SK-N-SH (cell line): Measurements from ENCODE around the gene KRT81. TPM values are rescaled to one million over a fixed set of nuclear protein-coding genes. Genes with fewer than 3 reads are reported as not detected.

ENCODE experiments used
- CTCF ChIA-PET: fragments of 300-600, 350-600 bp; formaldehyde crosslinking; extraction: SDS; loops from one replicate; lab custom pipeline; 2021; lab: Yijun Ruan, JAX
- POLR2A ChIA-PET: fragments of 350-600 bp; sonication (Branson Sonifier 250); formaldehyde crosslinking; extraction: SDS; loops from one replicate; lab custom pipeline; 2020; ENCODE audit warnings: antibody characterized with exemption, inconsistent platforms; lab: Yijun Ruan, JAX
- DNase-seq: peaks from one replicate; pipeline ENCODE4 v3.0.0; 2012
- H2AFZ ChIP-seq: fragments of 200-600 bp; sonication (generic); 2 replicates; pipeline ENCODE4 v1.8.1; 2016; ENCODE audit warnings: antibody characterized with exemption, mild to moderate bottlenecking, low read depth
- H3F3A ChIP-seq: fragments of 200-600 bp; sonication (generic); replicated peaks from 2 replicates; pipeline ENCODE3; 2016; ENCODE audit warnings: antibody characterized with exemption, mild to moderate bottlenecking; ENCODE audit not compliant: insufficient read depth
- H3K27ac ChIP-seq, 2 experiments: fragments of 200-500 bp in 1 of 2; fragments of 200-600 bp in 1 of 2; sonication (Bioruptor generic) in 1 of 2; sonication (generic), shearing (Covaris generic) in 1 of 2; 2 replicates each; pipeline versions ENCODE4 v1.5.1 to v1.6.1; 2014 to 2016; ENCODE audit warnings: low read depth in 2 of 2, inconsistent platforms in 1 of 2, low read length in 1 of 2, mild to moderate bottlenecking in 1 of 2, mixed read lengths in 1 of 2
- H3K27me3 ChIP-seq: fragments of 200-600 bp; sonication (generic), shearing (Covaris generic); 2 replicates; pipeline ENCODE4 v1.6.1; 2016; ENCODE audit warnings: mixed run types; ENCODE audit not compliant: insufficient read depth
- H3K36me3 ChIP-seq, 2 experiments: fragments of 200-500 bp in 1 of 2; fragments of 200-600 bp in 1 of 2; sonication (Bioruptor generic) in 1 of 2; sonication (generic) in 1 of 2; replicated peaks in 1 of 2; 2 replicates each; pipeline versions ENCODE3 to v1.5.1; 2014 to 2016; ENCODE audit warnings: low read length in 1 of 2, mild to moderate bottlenecking in 1 of 2; ENCODE audit not compliant: insufficient read depth in 2 of 2, control insufficient read depth in 1 of 2
- H3K4me1 ChIP-seq, 2 experiments: fragments of 200-500 bp in 1 of 2; fragments of 200-600 bp in 1 of 2; sonication (Bioruptor generic) in 1 of 2; sonication (generic), shearing (Covaris generic) in 1 of 2; 2 replicates each; pipeline versions ENCODE4 v1.5.1 to v1.6.1; 2014 to 2016; ENCODE audit warnings: low read depth in 1 of 2, low read length in 1 of 2, mixed run types in 1 of 2; ENCODE audit not compliant: insufficient read depth in 2 of 2, control insufficient read depth in 1 of 2
- H3K4me2 ChIP-seq: fragments of 200-600 bp; sonication (generic), shearing (Covaris generic); 2 replicates; pipeline ENCODE4 v1.6.1; 2017; ENCODE audit warnings: mixed run types
- H3K4me3 ChIP-seq, 2 experiments: fragments of 200-500 bp in 1 of 2; fragments of 200-600 bp in 1 of 2; sonication (Bioruptor generic) in 1 of 2; sonication (generic), shearing (Covaris generic) in 1 of 2; 2 replicates each; pipeline versions ENCODE4 v1.5.1 to v1.8.1; 2014 to 2016; ENCODE audit warnings: low read depth in 2 of 2, inconsistent platforms in 1 of 2, low read length in 1 of 2, mild to moderate bottlenecking in 1 of 2, mixed read lengths in 1 of 2, moderate library complexity in 1 of 2
- H3K79me2 ChIP-seq: fragments of 200-600 bp; sonication (generic); 2 replicates; pipeline ENCODE4 v1.8.1; 2017; ENCODE audit warnings: mild to moderate bottlenecking; ENCODE audit not compliant: insufficient read depth
- H3K9ac ChIP-seq: fragments of 200-600 bp; sonication (generic); 2 replicates; pipeline ENCODE4 v1.6.1; 2017; ENCODE audit warnings: mixed run types
- H3K9me2 ChIP-seq: fragments of 200-600 bp; sonication (generic); 2 replicates; pipeline ENCODE4 v1.6.1; 2017; ENCODE audit warnings: mixed run types
- H3K9me3 ChIP-seq: fragments of 200-600 bp; sonication (generic); 2 replicates; pipeline ENCODE4 v1.6.1; 2017; ENCODE audit warnings: mixed run types, mild to moderate bottlenecking, moderate library complexity
- H4K20me1 ChIP-seq: fragments of 200-600 bp; sonication (generic); 2 replicates; pipeline ENCODE4 v1.6.1; 2017; ENCODE audit warnings: mild to moderate bottlenecking, mixed run types; ENCODE audit not compliant: insufficient read depth
- ELF1 ChIP-seq: IDR thresholded peaks from 2 replicates; pipeline ENCODE4 v1.4.0; 2012
- FOXJ3 ChIP-seq: sonication (generic); formaldehyde crosslinking; IDR thresholded peaks from 2 replicates; pipeline ENCODE4 v1.5.1; 2020; ENCODE audit warnings: mild to moderate bottlenecking, missing genetic modification reagents
- GATA2 ChIP-seq: sonication (generic); formaldehyde crosslinking; IDR thresholded peaks from 2 replicates; pipeline ENCODE4 v1.5.0; 2020; ENCODE audit warnings: mild to moderate bottlenecking, missing genetic modification reagents
- MXI1 ChIP-seq: IDR thresholded peaks from 2 replicates; pipeline ENCODE4 v1.6.1; 2012; ENCODE audit warnings: mild to moderate bottlenecking, low read depth, low read length, improper control_type of control experiment
- NFIC ChIP-seq: IDR thresholded peaks from 2 replicates; pipeline ENCODE4 v1.4.0; 2012; ENCODE audit warnings: borderline replicate concordance
- POLR2AphosphoS5 ChIP-seq: IDR thresholded peaks from 2 replicates; pipeline ENCODE4 v1.6.1; 2012; ENCODE audit warnings: low read depth, low read length
- RAD21 ChIP-seq: IDR thresholded peaks from 2 replicates; pipeline ENCODE4 v1.6.1; 2012; ENCODE audit warnings: mild to moderate bottlenecking, low read length
- RFX5 ChIP-seq: IDR thresholded peaks from 2 replicates; pipeline ENCODE4 v1.6.1; 2012; ENCODE audit warnings: mild to moderate bottlenecking, improper control_type of control experiment, low read length
- WGBS: methylation state at CpG from one replicate; pipeline ENCODE4 v1.1.6; 2017; ENCODE audit warnings: low lambda C conversion rate; 5-methylcytosine and 5-hydroxymethylcytosine counted together
- polyA plus RNA-seq, 3 experiments: library from polyadenylated mRNA; depleted of rRNA; stranded (reverse); fragments of >200 nt; gene quantifications; 2 replicates each; pipeline ENCODE4 v1.2.3, GENCODE V29; 2012
- TF ChIP-seq, protein P1 (sequence below): IDR thresholded peaks from 2 replicates; pipeline ENCODE4 v1.4.0; 2012; ENCODE audit warnings: low read depth, borderline replicate concordance
- TF ChIP-seq, protein P2 (sequence below): IDR thresholded peaks from 2 replicates; pipeline ENCODE4 v1.4.0; 2012; ENCODE audit warnings: low read depth, borderline replicate concordance
- TF ChIP-seq, protein P3 (sequence below): fragments of 150-350 bp; IDR thresholded peaks from 2 replicates; pipeline ENCODE4 v1.6.1; 2016; ENCODE audit warnings: mild to moderate bottlenecking, low read depth, low read length

Gene KRT81
- polyA plus RNA-seq, 1 of the 3 experiments (the other 2 are of a cell fraction): 1.9 TPM

DNA sequence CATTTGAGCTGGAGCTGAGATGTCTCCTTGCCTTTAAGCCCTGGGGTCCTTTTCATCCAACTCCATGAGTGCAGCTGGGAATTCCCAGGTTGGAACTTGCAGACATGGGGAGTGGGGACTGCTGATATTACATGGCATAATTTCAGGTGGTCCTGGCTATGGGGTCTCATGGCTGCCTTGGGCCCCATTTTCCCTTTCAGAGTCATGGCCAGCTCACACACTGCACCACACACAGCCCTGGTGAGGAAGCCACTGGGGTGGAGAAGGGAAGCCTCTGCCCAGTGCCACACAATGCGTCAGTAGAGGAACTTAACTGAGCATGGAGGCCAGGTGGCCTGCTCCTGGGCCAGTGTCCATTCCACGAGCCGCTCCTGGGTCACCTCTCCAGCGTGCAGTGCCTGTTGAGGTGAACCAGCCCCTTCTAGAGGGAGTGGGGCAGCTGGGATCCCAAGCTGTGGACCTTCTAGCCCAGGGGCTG lies 34.2 kb downstream of the KRT81 start:
- H3K27ac ChIP-seq: no peak overlapping the region
- no peaks in the 10 kb centered on the region for H3K27me3 ChIP-seq
- H3K9me2 ChIP-seq: no peaks in the 10 kb centered on the region
- no peak for DNase-seq
- CTCF ChIA-PET: interaction anchor here (1.0 to 6.8 kb wide), 5 partner anchors 12 to 69 kb away, joined by 3 to 42 read pairs (median 5); no protein-coding TSS in a partner anchor
- TF ChIP-seq, protein P1, sequence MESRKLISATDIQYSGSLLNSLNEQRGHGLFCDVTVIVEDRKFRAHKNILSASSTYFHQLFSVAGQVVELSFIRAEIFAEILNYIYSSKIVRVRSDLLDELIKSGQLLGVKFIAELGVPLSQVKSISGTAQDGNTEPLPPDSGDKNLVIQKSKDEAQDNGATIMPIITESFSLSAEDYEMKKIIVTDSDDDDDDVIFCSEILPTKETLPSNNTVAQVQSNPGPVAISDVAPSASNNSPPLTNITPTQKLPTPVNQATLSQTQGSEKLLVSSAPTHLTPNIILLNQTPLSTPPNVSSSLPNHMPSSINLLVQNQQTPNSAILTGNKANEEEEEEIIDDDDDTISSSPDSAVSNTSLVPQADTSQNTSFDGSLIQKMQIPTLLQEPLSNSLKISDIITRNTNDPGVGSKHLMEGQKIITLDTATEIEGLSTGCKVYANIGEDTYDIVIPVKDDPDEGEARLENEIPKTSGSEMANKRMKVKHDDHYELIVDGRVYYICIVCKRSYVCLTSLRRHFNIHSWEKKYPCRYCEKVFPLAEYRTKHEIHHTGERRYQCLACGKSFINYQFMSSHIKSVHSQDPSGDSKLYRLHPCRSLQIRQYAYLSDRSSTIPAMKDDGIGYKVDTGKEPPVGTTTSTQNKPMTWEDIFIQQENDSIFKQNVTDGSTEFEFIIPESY: no peak
- no peak for TF ChIP-seq FOXJ3 (CRISPR knock-in tag)
- TF ChIP-seq, all 33 proteins: peak for 0
- no peak overlapping the region for H3K4me3 ChIP-seq
- no peaks in the 10 kb centered on the region for H3K36me3 ChIP-seq
- POLR2A ChIA-PET: no interaction called here
- no peak overlapping the region for H2AFZ ChIP-seq
- no CpG with 5 or more reads among the region's 4 CpGs for WGBS
- peaks cover 7% of the 10 kb centered on the region for H3F3A ChIP-seq
- H3K4me1 ChIP-seq: peaks cover 3 to 16% of the 10 kb centered on the region in 2 experiments; a peak in 3 of 4 replicates
- H3K4me2 ChIP-seq: no peak overlapping the region
- H3K9ac ChIP-seq: no peak overlapping the region
- H3K9me3 ChIP-seq: no peaks in the 10 kb centered on the region
- no peaks in the 10 kb centered on the region for H4K20me1 ChIP-seq
- no peaks in the 10 kb centered on the region for H3K79me2 ChIP-seq

DNA sequence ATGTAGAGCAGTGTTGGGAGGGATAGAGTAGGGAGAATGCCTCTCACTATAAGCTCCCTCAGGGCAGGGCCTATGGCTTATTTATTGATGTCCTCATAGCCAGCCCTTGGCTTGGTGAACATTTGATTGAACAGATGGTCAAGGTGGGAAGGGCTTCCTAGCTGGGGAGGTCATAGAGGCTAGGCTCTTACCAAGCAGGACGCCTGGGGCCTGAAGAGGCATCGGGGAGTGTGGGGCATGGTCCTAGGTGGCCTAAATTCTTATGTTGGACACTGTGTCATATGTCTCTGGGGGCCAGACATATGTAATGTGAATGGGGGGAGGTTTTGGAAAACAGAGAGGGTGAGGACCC lies 34.8 kb downstream of the KRT81 start:
- Histone ChIP-seq H3F3A (peaks cover 7% of the 10 kb centered on the region), H3K79me2 (no peaks in the 10 kb centered on the region)
- TF ChIP-seq, protein P2, sequence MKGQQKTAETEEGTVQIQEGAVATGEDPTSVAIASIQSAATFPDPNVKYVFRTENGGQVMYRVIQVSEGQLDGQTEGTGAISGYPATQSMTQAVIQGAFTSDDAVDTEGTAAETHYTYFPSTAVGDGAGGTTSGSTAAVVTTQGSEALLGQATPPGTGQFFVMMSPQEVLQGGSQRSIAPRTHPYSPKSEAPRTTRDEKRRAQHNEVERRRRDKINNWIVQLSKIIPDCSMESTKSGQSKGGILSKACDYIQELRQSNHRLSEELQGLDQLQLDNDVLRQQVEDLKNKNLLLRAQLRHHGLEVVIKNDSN: no peak
- TF ChIP-seq POLR2AphosphoS5: no peak
- TF ChIP-seq MXI1: no peak
- TF ChIP-seq, protein P1: no peak
- no peak for TF ChIP-seq GATA2 (CRISPR knock-in tag)
- TF ChIP-seq, protein P3, sequence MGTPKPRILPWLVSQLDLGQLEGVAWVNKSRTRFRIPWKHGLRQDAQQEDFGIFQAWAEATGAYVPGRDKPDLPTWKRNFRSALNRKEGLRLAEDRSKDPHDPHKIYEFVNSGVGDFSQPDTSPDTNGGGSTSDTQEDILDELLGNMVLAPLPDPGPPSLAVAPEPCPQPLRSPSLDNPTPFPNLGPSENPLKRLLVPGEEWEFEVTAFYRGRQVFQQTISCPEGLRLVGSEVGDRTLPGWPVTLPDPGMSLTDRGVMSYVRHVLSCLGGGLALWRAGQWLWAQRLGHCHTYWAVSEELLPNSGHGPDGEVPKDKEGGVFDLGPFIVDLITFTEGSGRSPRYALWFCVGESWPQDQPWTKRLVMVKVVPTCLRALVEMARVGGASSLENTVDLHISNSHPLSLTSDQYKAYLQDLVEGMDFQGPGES: no peak
- TF ChIP-seq NFIC: no peak
- no peak for TF ChIP-seq ELF1
- TF ChIP-seq RFX5: no peak
- no peak for TF ChIP-seq RAD21
- TF ChIP-seq, all 33 proteins: peak for 0
- Histone ChIP-seq H4K20me1 (no peaks in the 10 kb centered on the region), H3K9me2 (no peaks in the 10 kb centered on the region), H3K27ac (no peak overlapping the region), H3K4me2 (no peak overlapping the region), H3K36me3 (no peaks in the 10 kb centered on the region), H3K4me1 (peaks cover 3 to 15% of the 10 kb centered on the region in 2 experiments; a peak in 3 of 4 replicates), H3K4me3 (no peak overlapping the region), H3K27me3 (no peaks in the 10 kb centered on the region), H3K9ac (no peak overlapping the region), H2AFZ (no peak overlapping the region), H3K9me3 (no peaks in the 10 kb centered on the region)
- ChIA-PET POLR2A (no interaction called here), CTCF (interaction anchor here (1.0 to 6.8 kb wide), 7 partner anchors 11 to 70 kb away, joined by 3 to 42 read pairs (median 4); no protein-coding TSS in a partner anchor)
- WGBS: 70% methylated on average over 2 of the region's 2 CpGs
- DNase-seq: no peak
